Putamen (tissue), 1 donor: ENCODE measurements around the gene EMC6.
A peak's percentile ranks its signal among the peaks of the same experiment; 100 is the strongest.

ENCODE experiments used
- DNase-seq: peaks from one replicate; pipeline ENCODE4 v3.0.0-alpha.2; 2016; ENCODE audit warnings: low spot score

The EMC6 gene

DNA sequence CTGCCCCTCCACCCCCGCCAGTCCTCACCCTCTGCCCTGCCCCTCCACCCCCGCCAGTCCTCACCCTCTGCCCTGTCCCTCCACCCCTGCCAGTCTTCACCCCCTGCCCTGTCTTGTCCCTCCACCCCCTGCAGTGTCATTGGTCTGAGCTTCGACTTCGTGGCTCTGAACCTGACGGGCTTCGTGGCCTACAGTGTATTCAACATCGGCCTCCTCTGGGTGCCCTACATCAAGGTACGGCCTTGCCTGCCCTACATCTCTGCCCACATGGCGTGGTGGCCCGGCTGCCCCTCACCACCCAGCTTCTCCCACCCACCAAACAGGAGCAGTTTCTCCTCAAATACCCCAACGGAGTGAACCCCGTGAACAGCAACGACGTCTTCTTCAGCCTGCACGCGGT is 12.3 kb upstream of the EMC6 start:
- no peak for DNase-seq

DNA sequence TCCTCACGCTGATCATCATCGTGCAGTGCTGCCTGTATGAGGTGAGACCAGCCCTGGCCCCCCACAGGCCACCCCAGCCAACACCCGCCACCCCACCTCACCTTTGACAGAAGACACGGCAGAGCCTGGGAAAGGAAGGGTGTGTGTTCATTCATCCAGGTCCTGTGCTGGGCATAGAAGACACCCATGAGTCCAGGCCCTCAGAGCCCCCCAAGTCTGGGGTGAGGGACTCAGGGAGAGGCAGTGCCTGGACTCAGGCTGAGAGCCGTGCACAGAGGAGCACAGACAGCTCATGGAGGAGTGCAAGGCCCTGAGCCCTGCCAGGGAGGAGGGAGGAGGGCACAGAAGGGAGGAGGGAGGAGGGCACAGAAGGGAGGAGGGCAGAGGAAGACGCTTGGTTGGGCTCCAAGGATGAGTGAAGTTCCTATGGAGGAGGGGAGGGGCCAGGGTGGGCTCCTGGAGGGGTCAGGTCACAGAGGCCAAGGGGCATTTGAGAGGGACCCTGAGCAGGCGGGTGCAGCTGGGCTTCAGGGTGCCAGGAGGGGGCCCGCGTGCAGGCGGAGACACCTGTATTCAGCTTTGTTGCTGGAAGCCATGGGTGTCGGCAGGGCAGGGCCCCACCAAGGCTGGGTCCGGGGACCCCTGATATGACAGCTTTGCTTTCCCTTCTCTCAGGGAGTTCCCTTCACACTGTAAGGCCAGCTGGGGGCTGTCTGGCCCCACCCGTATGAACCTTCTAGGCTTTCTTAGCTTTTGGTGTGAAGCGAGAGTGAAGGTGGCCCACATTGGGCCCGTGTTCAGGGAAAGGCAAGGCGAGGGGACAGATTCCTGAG is 11.6 kb upstream of the EMC6 start:
- no peak for DNase-seq

DNA sequence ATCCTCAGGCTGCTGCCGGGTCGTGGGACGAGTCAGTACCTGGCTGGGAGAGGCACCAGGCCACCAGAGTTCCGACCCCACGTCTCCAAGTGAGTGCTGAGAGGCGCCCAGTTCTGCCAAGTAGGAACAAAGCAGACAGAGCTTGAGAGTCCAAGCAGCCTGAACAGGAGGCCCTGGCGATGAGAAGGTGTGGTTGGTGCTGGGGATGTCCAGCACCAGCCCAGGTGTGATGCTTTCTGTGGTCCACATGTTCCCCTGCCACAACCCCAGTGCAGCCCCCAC is 11.1 kb upstream of the EMC6 start:
- no peak for DNase-seq

DNA sequence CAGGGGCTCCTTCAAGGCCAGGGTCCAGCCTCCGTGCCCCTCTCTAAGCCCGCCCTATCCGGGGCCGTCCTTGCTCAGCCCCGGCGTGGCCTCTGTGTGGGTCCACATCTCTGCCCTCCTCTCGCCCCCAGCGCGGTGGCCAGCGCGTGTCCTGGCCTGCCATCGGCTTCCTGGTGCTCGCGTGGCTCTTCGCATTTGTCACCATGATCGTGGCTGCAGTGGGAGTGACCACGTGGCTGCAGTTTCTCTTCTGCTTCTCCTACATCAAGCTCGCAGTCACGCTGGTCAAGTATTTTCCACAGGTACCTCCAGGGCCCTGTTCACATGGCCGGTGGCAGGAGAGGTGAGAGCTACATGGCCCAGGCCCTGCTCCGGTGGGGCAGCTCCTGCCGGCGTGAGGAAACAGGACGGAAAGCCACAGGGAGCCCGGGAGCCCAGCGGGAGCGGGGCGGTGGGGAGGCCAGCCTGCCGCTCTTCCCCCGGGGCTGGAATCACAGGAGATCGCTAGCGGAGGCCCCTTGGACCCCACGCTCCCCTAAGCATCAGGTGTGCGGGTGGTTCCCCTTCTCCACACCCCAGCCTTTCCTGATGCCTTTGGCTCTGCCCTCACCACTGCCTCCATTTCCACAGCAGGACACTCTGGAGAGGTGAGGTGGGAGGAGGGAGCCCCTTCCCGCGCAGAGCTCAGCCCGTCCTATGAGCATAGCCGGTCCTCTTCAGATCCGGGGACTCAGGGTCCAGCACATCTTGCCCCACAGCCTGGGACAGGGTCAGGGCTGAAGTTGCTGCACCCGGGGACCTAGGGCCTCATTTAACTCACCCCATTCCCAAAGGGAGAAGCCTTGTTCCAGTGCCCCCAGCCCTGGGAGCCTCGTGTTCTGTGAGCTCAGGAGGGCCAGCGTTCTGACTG is 10.5 kb upstream of the EMC6 start:
- DNase-seq: no peak

DNA sequence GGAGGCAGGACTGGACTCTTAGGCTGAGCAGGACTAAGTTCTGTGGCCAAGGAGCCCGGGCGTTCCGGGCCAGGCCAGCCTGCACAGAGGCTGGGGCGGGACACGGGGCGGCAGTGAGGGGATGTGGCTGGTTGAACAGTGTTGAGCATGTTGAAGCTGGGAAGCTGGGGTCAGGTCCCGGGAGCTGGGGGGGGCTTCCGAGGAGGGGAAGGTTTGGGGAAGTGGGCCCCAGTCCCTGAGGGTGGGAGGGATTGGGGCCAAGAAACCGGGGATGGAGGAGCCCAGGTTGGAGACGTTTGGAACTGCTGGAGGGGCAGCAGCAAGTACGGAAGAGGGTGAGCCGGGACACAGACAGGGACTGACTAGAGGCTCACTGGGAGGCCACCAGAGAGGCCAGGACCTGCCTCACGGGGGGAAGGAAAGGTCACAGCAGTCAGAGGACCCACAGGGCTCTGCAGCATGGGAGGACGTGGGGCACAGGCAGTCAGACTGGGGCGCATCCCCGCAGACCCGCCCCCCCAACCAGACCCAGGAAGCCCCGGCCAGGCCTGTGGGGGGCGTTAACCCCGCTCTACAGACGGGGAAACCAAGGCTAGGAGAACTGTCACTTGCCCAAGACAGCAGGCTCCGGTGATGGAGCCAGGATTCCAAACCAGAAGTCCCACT is 9.7 kb upstream of the EMC6 start:
- DNase-seq: no peak

DNA sequence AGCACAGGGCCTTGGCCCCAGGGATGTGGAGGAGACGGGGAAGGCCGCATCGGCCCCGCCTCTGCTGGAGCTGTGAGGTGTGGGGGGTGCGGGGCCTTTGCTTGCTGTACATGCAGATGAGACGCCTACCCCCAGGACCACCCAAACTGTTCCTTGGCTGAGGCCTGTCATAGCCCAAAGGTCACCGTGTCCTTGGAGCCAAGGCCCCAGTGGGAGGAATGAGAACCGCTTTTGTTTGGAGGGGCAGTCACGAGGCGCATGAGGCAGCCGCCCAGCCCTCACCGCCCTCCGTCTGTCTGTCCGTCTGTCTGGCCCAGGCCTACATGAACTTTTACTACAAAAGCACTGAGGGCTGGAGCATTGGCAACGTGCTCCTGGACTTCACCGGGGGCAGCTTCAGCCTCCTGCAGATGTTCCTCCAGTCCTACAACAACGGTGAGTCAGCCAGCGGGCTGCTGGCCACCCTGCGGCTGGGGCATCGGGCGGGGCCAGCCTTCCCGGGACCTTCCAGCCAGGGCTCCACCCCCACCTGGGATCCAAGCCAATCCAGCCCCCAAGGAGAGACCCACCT is 9.0 kb upstream of the EMC6 start:
- peak; percentile 47 for DNase-seq

DNA sequence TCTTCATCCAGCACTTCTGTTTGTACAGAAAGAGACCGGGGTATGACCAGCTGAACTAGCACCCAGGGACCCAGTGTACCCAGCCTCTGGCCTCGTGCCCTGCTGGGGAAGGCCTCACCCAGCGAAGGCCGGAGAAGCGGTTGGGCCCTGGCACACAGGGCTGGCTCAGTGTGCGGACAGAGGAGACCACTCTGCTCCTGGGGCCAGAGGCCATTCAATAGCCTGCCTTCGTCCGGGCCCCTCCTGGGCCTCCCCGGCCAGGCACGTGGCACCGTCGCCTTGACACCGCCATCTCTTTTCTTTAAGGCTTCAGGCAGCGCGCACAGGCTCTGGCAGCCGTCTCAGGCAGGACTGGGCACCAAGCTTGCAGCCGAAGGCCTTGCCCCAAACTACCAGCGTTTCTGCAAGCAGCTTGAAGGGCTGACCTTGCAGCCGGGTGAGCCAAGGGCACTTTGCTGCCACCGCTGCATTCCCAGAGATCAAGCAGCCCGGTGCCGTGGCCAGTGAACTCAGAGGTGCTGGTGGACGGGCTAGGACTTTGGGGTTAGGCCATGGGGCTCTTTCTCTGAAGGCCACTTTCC is 8.2 kb upstream of the EMC6 start:
- peak; percentile 50 for DNase-seq

DNA sequence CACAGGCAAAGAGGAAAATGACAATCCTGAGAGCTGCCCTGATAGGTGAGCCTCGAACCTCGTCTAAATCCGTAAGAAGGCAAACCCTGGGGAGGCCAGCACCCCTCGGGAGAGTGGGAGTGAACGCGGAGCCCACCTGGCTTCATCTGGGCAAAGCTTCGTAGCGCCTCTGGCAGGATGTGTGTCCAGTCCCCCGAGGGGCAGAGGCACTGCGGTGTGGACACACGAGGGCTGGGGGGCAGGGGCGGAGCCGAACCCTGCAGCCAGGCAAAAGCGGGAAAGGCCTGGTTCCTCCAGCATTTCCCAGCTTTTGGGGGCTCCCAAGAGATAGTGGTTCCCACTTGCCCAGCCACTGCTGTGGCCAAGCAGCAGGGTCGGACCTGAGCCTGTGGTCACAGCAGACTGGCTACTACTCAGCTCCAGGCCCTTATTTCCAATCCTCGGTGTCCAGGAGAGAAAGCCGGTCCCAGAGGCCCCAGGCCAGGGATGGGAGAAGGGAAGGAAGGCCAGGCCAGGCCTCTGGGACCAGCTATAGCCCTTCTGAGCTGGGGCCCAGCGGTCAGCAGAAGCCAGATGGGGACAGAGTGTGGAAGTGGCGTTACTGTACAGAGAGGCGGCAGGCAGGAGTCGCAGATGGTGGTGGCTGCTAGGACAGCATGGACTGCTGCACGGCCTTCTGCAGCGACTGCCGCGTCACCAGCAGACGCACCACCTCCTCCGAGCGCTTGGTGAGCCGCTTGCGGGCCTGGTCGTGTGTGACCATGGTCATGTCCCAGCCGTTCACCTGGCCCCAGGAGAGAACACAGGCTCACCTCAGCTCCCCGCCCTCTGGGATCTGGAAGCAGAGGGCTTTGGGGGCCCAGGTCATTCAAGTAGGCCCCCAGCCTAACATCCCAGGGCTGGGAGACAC is 5.3 kb upstream of the EMC6 start:
- no peak for DNase-seq

DNA sequence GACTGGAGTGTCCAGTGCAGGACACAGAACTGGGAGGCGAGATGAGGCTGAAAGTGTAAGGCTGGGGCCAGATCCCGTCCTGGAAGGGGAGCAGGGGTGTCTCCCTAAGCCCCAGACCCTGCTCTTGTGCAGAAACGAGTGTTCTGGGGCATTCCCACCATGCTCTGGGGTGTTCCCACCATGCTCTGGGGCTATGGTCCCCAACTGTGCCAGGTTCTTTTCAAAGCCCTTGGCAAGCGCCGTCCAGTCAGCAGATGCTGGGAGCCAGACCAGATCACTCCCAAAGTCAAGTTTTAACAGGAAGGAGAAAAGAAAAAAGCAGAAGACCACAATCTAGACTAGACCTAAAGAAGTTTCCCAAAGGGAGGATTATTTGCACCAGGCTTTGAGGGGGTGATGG is 2.8 kb upstream of the EMC6 start:
- no peak for DNase-seq

DNA sequence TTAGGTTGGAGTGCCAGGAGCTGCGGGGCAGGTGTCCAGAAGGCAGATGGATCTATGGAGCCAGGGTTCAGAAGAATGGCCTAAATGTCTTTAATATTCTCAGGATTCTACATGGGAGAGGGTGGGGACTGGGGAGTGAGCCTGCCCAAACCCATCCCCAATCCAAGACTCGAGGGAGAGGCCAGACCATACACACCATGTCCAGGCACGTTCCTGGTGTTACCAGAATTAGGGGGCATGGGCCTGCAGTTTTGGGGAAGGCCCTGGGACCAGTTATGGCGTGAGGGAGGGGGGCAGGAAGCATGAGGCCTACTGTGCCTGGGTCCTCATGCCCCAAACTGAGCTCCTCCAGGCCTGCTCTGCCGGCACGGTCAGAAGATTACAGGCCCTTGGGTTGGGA is 2.1 kb upstream of the EMC6 start:
- no peak for DNase-seq

DNA sequence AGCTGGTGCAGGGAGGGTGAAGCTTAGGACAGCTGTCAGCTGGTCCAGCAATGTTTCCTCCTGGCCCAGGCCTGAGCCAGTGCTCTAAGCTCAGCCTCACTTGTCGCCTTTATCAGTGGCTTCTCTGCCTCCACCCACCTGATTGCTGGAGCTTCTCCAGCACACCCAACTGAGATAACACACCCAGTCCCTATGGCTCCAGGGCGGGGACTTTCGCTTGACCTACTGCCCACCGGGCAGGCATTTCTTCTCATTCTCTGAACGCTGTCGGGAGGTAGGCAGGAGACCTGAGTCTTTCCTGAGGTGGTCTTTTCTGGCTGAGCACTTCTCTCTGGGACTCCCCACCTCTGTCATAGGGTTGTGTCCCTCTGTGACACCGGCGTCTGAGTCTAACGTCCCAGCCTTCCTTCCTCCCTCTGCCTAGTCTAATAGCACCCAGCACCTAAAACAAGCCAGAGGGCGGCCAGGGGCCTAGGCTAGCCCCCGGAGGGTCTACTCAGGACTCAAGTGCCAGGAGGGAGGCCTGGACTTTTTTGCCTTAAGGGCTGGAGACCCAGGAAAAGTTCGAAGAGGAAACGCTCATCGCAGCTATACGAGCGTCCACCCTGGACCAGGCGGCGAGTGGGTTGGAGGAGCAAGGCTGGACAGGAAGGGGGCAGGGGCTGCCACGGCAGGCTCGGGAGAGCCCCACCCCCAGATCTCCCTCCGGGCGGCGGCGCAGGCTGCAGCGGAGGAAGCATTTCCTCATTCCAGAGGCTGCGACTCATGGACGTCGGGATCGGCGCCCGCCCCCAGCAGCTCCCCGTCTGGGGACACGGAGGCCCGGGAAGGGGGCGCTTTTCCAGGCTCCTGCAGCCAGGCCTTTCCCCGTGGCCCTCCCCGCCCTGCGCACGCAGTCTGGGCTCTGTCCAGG is 990 bp upstream of the EMC6 start:
- peak; percentile 64 for DNase-seq

DNA sequence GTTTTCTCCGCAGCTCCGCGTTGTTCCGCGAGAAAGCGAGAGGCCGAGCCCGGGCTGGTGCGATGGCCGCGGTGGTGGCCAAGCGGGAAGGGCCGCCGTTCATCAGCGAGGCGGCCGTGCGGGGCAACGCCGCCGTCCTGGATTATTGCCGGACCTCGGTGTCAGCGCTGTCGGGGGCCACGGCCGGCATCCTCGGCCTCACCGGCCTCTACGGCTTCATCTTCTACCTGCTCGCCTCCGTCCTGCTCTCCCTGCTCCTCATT is 404 bp downstream of the EMC6 start:
- no peak for DNase-seq

DNA sequence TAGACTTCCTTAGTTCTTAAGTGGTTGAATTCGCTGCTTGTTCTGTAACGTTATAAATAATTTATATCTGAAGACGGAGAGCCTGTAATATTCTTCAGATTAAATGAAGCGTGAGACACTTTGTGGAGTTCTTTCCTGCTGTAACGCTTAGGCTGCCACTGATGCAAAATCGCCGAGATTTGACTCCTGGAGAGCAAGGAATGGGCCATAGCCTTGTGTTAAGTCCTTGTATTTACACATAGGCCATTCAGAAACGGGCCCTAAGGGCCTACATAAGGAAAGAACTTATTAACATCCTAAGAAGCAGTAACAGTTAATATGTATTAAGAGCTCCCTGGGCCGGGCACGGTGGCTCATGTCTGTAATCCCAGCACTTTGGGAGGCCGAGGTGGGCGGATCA is 936 bp downstream of the EMC6 start:
- DNase-seq: no peak

DNA sequence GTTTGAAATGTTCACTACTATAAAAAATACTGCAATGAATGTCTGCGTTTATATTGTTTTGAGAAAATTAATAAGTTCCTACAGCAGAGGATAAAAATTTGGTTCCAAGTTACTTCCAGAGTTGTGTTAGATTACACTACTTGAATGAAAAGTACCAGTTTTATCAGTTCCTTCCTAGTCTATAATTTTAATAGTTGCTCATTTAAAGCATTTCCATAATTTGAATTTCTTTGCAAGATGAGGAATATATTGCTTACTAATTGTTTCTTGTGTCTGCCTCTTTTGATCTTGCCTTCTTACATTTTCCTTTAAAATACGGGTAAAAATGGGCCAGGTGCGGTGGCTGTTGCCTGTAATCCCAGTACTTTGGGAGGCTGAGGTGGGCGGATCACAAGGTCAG is 4.0 kb downstream of the EMC6 start:
- no peak for DNase-seq

DNA sequence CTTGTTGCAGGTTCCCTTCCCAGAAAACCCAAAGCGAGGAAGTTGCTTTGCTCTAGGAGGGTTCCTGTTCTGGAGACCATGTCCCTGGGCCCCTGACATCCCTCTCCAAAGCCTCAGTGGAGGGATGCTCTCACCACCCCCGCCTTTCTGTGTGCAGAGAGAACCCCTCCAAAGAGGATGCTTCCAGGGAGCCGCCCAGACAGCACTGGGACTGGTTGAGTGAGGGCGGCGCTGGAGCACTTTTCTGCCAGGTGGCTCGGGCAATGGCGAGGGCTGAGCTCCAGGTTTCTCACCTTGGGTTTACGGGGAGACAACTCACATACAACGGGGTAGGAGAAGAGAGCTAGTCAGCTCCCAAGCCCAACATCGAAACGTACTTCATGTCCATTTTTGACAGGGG is 7.3 kb downstream of the EMC6 start:
- no peak for DNase-seq

DNA sequence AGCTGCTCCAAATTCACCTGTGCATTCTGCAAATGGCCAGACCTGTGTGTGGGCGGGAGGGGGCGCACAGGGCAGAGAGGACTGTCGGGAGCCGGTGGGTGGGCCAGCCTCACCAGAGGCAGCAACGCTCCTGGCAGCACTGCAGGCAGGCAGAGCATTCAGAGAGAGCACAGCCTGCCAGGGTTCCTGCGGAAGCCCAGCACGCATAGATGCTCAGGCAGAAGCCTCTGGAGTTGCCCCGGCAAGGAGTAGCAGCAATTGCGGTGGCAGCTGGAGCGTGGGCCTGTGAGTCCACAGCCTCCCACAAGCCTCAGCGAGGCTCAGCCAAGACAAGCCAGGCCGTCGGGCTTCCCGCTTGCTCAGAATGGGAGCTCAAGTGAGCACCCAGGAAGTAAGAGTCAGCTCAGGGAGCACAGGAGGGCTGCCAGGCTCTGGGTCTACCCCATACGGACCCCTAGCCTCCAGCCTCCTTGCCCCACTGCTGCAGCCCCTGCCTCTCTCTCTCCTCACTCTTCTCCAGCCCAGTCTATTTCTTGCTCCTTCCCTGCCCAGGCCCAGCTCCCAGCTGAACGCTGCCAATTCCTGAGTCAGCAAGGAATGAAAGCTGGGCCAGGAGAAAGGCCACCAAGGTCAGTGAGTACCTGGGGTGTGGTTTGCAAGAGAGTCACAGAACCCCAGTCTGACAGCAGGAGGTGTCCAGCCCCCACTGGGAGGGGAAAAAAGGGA is 9.6 kb downstream of the EMC6 start:
- DNase-seq: no peak

DNA sequence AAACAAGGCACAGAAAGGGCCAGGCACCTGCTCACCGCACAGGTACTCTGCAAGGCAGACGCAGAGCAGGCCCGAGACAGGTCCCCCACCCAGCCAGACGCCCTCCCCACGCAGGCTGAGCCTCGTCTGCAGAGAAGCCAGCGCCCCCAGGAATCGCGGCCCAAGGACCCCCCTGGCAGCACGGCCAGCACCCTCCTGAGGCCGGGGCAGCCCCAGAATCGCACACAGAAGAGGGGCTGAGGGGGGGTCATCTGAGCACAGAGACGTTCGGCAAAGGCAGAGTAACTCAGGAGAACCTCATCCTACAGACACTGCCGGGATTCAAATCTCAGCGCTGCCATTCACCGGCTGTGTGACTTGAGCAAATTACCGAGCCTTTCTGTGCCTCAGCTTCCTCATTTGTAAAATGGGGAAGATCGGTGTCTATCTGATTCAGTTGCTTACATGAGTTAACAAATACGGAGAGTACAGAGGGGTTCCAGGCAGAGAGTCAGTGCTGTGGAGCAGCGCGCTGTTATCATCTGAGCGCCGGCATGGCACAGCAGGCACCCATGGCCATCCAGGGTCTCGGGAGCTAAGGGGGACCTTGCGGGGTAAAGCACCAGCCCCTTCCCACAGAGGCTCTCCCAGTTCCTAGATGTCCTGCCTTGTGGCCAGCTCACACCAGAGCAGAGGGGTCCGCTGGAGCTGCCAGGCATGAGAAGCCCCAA is 10.4 kb downstream of the EMC6 start:
- no peak for DNase-seq

DNA sequence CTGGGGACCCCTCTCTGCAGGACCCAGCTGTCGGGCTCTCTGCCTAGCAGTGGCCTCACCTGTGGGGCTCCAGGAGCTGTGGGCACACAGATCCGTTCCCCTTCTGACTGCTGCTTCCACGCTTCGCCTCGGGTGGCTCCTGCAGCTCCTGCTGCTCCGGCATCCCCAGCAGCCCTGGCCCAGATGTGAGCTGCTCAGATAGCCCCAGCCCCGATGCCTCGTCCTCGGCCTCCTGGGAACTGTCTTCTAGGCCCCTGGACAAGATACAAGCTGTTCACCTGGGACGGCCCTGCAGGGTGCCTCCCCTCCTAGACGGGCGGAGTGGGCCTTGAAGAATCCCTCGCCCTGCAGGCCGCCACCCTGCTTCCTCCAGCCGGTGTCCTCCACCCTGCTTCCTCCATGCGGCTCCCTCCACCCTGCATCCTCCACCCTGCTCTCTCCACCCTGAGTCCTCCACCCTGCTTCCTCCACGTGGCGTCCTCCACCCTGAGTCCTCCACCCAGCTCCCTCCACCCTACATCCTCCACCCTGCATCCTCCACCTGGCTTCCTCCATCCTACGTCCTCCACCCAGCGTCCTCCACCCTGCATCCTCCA is 11.0 kb downstream of the EMC6 start:
- DNase-seq: no peak

DNA sequence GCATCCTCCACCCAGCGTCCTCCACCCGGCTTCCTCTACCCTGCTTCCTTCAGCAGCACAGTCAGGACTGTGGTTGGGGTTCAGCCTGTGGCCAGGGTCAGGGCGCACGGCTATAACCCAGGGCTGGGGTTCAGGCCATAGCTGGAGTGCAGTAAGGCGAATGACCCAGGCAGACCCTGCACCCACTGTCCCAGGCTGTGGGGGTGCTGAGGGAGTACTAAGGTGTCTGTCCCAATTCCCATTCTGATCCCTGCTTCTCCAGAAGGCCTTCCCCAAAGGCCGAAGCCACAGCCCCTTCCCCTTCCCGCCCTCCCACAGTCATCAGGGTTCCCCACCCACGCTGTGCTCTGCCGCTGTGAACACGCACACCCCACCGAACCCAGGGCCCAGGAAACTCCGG is 12.4 kb downstream of the EMC6 start:
- DNase-seq: no peak
